ENCODE data around the gene PKD1. TPM values are rescaled to one million over a fixed set of nuclear protein-coding genes. Genes with fewer than 3 reads are reported as not detected.

The PKD1 gene
- total RNA-seq, 1 donor from 2014 or later = 97.8 TPM

- H3K4me3 Mint-ChIP-seq (ENCODE audit: low read depth) = no peak overlapping the region
- TF ChIP-seq CTCF (IDR thresholded peaks at IDR 0.05; ENCODE audit: unreplicated experiment) = no peak
Observed at GRCh38 chr16:2056077-2056476, 79.6 kb downstream of the PKD1 start.

GRCh38 chr16:2054543-2055245, 81.0 kb downstream of the PKD1 start:
- DNase-seq (ENCODE audit: low spot score, unreplicated experiment) = no peak
- H3K36me3 Mint-ChIP-seq (ENCODE audit: insufficient read depth) = peaks cover 6% of the 10 kb centered on the region
- no peak overlapping the region for H3K4me3 Mint-ChIP-seq (ENCODE audit: low read depth)
- H3K9me3 Mint-ChIP-seq (ENCODE audit: low read depth) = no peaks in the 10 kb centered on the region
- no peaks in the 10 kb centered on the region for H3K4me1 Mint-ChIP-seq (ENCODE audit: low read depth)
- no peaks in the 10 kb centered on the region for H3K27me3 Mint-ChIP-seq
- no peak overlapping the region for H3K27ac Mint-ChIP-seq
- TF ChIP-seq CTCF (IDR thresholded peaks at IDR 0.05; ENCODE audit: unreplicated experiment) = no peak

More at GRCh38 chr16:2056077-2056476, 79.6 kb downstream of the PKD1 start:
- H3K4me1 Mint-ChIP-seq (ENCODE audit: low read depth) = no peaks in the 10 kb centered on the region
- no peaks in the 10 kb centered on the region for H3K27me3 Mint-ChIP-seq
- H3K9me3 Mint-ChIP-seq (ENCODE audit: low read depth) = no peaks in the 10 kb centered on the region
- H3K36me3 Mint-ChIP-seq (ENCODE audit: insufficient read depth) = peaks cover 6% of the 10 kb centered on the region
- DNase-seq (ENCODE audit: low spot score, unreplicated experiment) = no peak
- H3K27ac Mint-ChIP-seq = no peak overlapping the region

GRCh38 chr16:2053897-2054296, 81.8 kb downstream of the PKD1 start:
- Mint-ChIP-seq H3K4me3 (ENCODE audit: low read depth) (no peak overlapping the region), H3K9me3 (ENCODE audit: low read depth) (no peaks in the 10 kb centered on the region), H3K4me1 (ENCODE audit: low read depth) (no peaks in the 10 kb centered on the region), H3K36me3 (ENCODE audit: insufficient read depth) (peaks cover 6% of the 10 kb centered on the region), H3K27me3 (no peaks in the 10 kb centered on the region), H3K27ac (no peak overlapping the region)
- no peak for TF ChIP-seq CTCF (IDR thresholded peaks at IDR 0.05; ENCODE audit: unreplicated experiment)
- DNase-seq (ENCODE audit: low spot score, unreplicated experiment) = no peak

GRCh38 chr16:2053211-2053610, 82.5 kb downstream of the PKD1 start:
- H3K9me3 Mint-ChIP-seq (ENCODE audit: low read depth) = no peaks in the 10 kb centered on the region
- peaks cover 6% of the 10 kb centered on the region for H3K4me1 Mint-ChIP-seq (ENCODE audit: low read depth)
- DNase-seq (ENCODE audit: low spot score, unreplicated experiment) = no peak
- H3K4me3 Mint-ChIP-seq (ENCODE audit: low read depth) = no peak overlapping the region
- no peak for TF ChIP-seq CTCF (IDR thresholded peaks at IDR 0.05; ENCODE audit: unreplicated experiment)
- H3K27ac Mint-ChIP-seq = no peak overlapping the region
- no peaks in the 10 kb centered on the region for H3K27me3 Mint-ChIP-seq
- peaks cover 2% of the 10 kb centered on the region for H3K36me3 Mint-ChIP-seq (ENCODE audit: insufficient read depth)

GRCh38 chr16:2048116-2048543, 87.6 kb downstream of the PKD1 start:
- Mint-ChIP-seq H3K4me3 (ENCODE audit: low read depth) (peak overlapping the region; percentile 88), H3K27ac (peak overlapping the region; percentile 74), H3K9me3 (ENCODE audit: low read depth) (no peaks in the 10 kb centered on the region), H3K27me3 (no peaks in the 10 kb centered on the region), H3K4me1 (ENCODE audit: low read depth) (peaks cover 11% of the 10 kb centered on the region), H3K36me3 (ENCODE audit: insufficient read depth) (peaks cover under 1% of the 10 kb centered on the region)
- DNase-seq (ENCODE audit: low spot score, unreplicated experiment) = no peak
- TF ChIP-seq CTCF (IDR thresholded peaks at IDR 0.05; ENCODE audit: unreplicated experiment) = no peak
